ENCODE data around the gene LACC1.

Gene LACC1

GRCh38 chr13:43850873-43851272 lies 28.8 kb upstream of the LACC1 start:
- TF ChIP-seq CTCF (conservative IDR thresholded peaks at IDR 0.05; ENCODE audit: low read length): no peak

GRCh38 chr13:43852923-43853404 lies 26.7 kb upstream of the LACC1 start:
- no peak for DNase-seq (ENCODE audit: low read depth)
- H3K4me3 ChIP-seq (ENCODE audit: low read length): no peak overlapping the region
- no peak for TF ChIP-seq CTCF (conservative IDR thresholded peaks at IDR 0.05; ENCODE audit: low read length)

More at GRCh38 chr13:43850873-43851272, 28.8 kb upstream of the LACC1 start:
- DNase-seq (ENCODE audit: low read depth): no peak
- no peak overlapping the region for H3K4me3 ChIP-seq (ENCODE audit: low read length)

- H3K4me3 ChIP-seq (ENCODE audit: low read length): no peak overlapping the region
- TF ChIP-seq CTCF (conservative IDR thresholded peaks at IDR 0.05; ENCODE audit: low read length): no peak
- no peak for DNase-seq (ENCODE audit: low read depth)
These were observed 17.8 kb upstream of the LACC1 start for GRCh38 chr13:43861863-43862262.

- no peak for DNase-seq (ENCODE audit: low read depth)
- H3K4me3 ChIP-seq (ENCODE audit: low read length): no peak overlapping the region
- TF ChIP-seq CTCF (conservative IDR thresholded peaks at IDR 0.05; ENCODE audit: low read length): no peak
These were observed 14.8 kb upstream of the LACC1 start for GRCh38 chr13:43864921-43865320.

GRCh38 chr13:43865892-43866291 lies 13.8 kb upstream of the LACC1 start:
- TF ChIP-seq CTCF (conservative IDR thresholded peaks at IDR 0.05; ENCODE audit: low read length): no peak
- DNase-seq (ENCODE audit: low read depth): peak; percentile 74
- H3K4me3 ChIP-seq (ENCODE audit: low read length): no peak overlapping the region

- TF ChIP-seq CTCF (conservative IDR thresholded peaks at IDR 0.05; ENCODE audit: low read length): no peak
These were observed 7.5 kb upstream of the LACC1 start for GRCh38 chr13:43872181-43872580.

GRCh38 chr13:43874504-43875092 lies 5.1 kb upstream of the LACC1 start:
- peak; percentile 45 for DNase-seq (ENCODE audit: low read depth)
- TF ChIP-seq CTCF (conservative IDR thresholded peaks at IDR 0.05; ENCODE audit: low read length): peak; percentile 64
- no peak overlapping the region for H3K4me3 ChIP-seq (ENCODE audit: low read length)

More at GRCh38 chr13:43872181-43872580, 7.5 kb upstream of the LACC1 start:
- no peak overlapping the region for H3K4me3 ChIP-seq (ENCODE audit: low read length)
- peak; percentile 23 for DNase-seq (ENCODE audit: low read depth)
